SK-N-SH (cell line): ENCODE results near the gene LRRC40. TPM values are rescaled to one million over a fixed set of nuclear protein-coding genes. Genes with fewer than 3 reads are reported as not detected.

Experiments
- CTCF ChIA-PET: fragments of 300-600, 350-600 bp; formaldehyde crosslinking; extraction: SDS; loops from one replicate; lab custom pipeline; 2021; lab: Yijun Ruan, JAX
- POLR2A ChIA-PET: fragments of 350-600 bp; sonication (Branson Sonifier 250); formaldehyde crosslinking; extraction: SDS; loops from one replicate; lab custom pipeline; 2020; ENCODE audit warnings: antibody characterized with exemption, inconsistent platforms; lab: Yijun Ruan, JAX
- DNase-seq: peaks from one replicate; pipeline ENCODE4 v3.0.0; 2012
- H2AFZ ChIP-seq: fragments of 200-600 bp; sonication (generic); 2 replicates; pipeline ENCODE4 v1.8.1; 2016; ENCODE audit warnings: antibody characterized with exemption, mild to moderate bottlenecking, low read depth
- H3F3A ChIP-seq: fragments of 200-600 bp; sonication (generic); replicated peaks from 2 replicates; pipeline ENCODE3; 2016; ENCODE audit warnings: antibody characterized with exemption, mild to moderate bottlenecking; ENCODE audit not compliant: insufficient read depth
- H3K27ac ChIP-seq, 2 experiments: fragments of 200-500 bp in 1 of 2; fragments of 200-600 bp in 1 of 2; sonication (Bioruptor generic) in 1 of 2; sonication (generic), shearing (Covaris generic) in 1 of 2; 2 replicates each; pipeline versions ENCODE4 v1.5.1 to v1.6.1; 2014 to 2016; ENCODE audit warnings: low read depth in 2 of 2, inconsistent platforms in 1 of 2, low read length in 1 of 2, mild to moderate bottlenecking in 1 of 2, mixed read lengths in 1 of 2
- H3K27me3 ChIP-seq: fragments of 200-600 bp; sonication (generic), shearing (Covaris generic); 2 replicates; pipeline ENCODE4 v1.6.1; 2016; ENCODE audit warnings: mixed run types; ENCODE audit not compliant: insufficient read depth
- H3K36me3 ChIP-seq, 2 experiments: fragments of 200-500 bp in 1 of 2; fragments of 200-600 bp in 1 of 2; sonication (Bioruptor generic) in 1 of 2; sonication (generic) in 1 of 2; replicated peaks in 1 of 2; 2 replicates each; pipeline versions ENCODE3 to v1.5.1; 2014 to 2016; ENCODE audit warnings: low read length in 1 of 2, mild to moderate bottlenecking in 1 of 2; ENCODE audit not compliant: insufficient read depth in 2 of 2, control insufficient read depth in 1 of 2
- H3K4me1 ChIP-seq, 2 experiments: fragments of 200-500 bp in 1 of 2; fragments of 200-600 bp in 1 of 2; sonication (Bioruptor generic) in 1 of 2; sonication (generic), shearing (Covaris generic) in 1 of 2; 2 replicates each; pipeline versions ENCODE4 v1.5.1 to v1.6.1; 2014 to 2016; ENCODE audit warnings: low read depth in 1 of 2, low read length in 1 of 2, mixed run types in 1 of 2; ENCODE audit not compliant: insufficient read depth in 2 of 2, control insufficient read depth in 1 of 2
- H3K4me2 ChIP-seq: fragments of 200-600 bp; sonication (generic), shearing (Covaris generic); 2 replicates; pipeline ENCODE4 v1.6.1; 2017; ENCODE audit warnings: mixed run types
- H3K4me3 ChIP-seq, 2 experiments: fragments of 200-500 bp in 1 of 2; fragments of 200-600 bp in 1 of 2; sonication (Bioruptor generic) in 1 of 2; sonication (generic), shearing (Covaris generic) in 1 of 2; 2 replicates each; pipeline versions ENCODE4 v1.5.1 to v1.8.1; 2014 to 2016; ENCODE audit warnings: low read depth in 2 of 2, inconsistent platforms in 1 of 2, low read length in 1 of 2, mild to moderate bottlenecking in 1 of 2, mixed read lengths in 1 of 2, moderate library complexity in 1 of 2
- H3K79me2 ChIP-seq: fragments of 200-600 bp; sonication (generic); 2 replicates; pipeline ENCODE4 v1.8.1; 2017; ENCODE audit warnings: mild to moderate bottlenecking; ENCODE audit not compliant: insufficient read depth
- H3K9ac ChIP-seq: fragments of 200-600 bp; sonication (generic); 2 replicates; pipeline ENCODE4 v1.6.1; 2017; ENCODE audit warnings: mixed run types
- H3K9me2 ChIP-seq: fragments of 200-600 bp; sonication (generic); 2 replicates; pipeline ENCODE4 v1.6.1; 2017; ENCODE audit warnings: mixed run types
- H3K9me3 ChIP-seq: fragments of 200-600 bp; sonication (generic); 2 replicates; pipeline ENCODE4 v1.6.1; 2017; ENCODE audit warnings: mixed run types, mild to moderate bottlenecking, moderate library complexity
- H4K20me1 ChIP-seq: fragments of 200-600 bp; sonication (generic); 2 replicates; pipeline ENCODE4 v1.6.1; 2017; ENCODE audit warnings: mild to moderate bottlenecking, mixed run types; ENCODE audit not compliant: insufficient read depth
- CHD2 ChIP-seq: fragments of 150-350 bp; IDR thresholded peaks from 2 replicates; pipeline ENCODE4 v1.6.1; 2018; ENCODE audit warnings: low read length; ENCODE audit not compliant: partially characterized antibody
- CTCF ChIP-seq: fragments of 200-600 bp; sonication (generic); IDR thresholded peaks from 2 replicates; pipeline ENCODE4 v1.6.1; 2017; ENCODE audit warnings: antibody characterized with exemption, mild to moderate bottlenecking, moderate library complexity
- EP300 ChIP-seq, 2 experiments: IDR thresholded peaks; 2 replicates each; pipeline versions ENCODE4 v1.4.0 to v1.6.1; 2012; ENCODE audit warnings: borderline replicate concordance in 1 of 2, low read depth in 1 of 2, low read length in 1 of 2
- EZH2phosphoT487 ChIP-seq: fragments of 200-600 bp; sonication (generic); IDR thresholded peaks from 2 replicates; pipeline ENCODE4 v1.6.1; 2017; ENCODE audit warnings: low read depth, mixed run types, mild to moderate bottlenecking, antibody characterized with exemption, moderate library complexity, borderline replicate concordance
- FOSL2 ChIP-seq: IDR thresholded peaks from 2 replicates; pipeline ENCODE4 v1.4.0; 2012; ENCODE audit warnings: low read depth, mild to moderate bottlenecking, moderate library complexity, borderline replicate concordance
- FOXJ3 ChIP-seq: sonication (generic); formaldehyde crosslinking; IDR thresholded peaks from 2 replicates; pipeline ENCODE4 v1.5.1; 2020; ENCODE audit warnings: mild to moderate bottlenecking, missing genetic modification reagents
- FOXM1 ChIP-seq: IDR thresholded peaks from 2 replicates; pipeline ENCODE4 v1.4.0; 2012; ENCODE audit warnings: low read depth, mild to moderate bottlenecking
- GATA2 ChIP-seq: sonication (generic); formaldehyde crosslinking; IDR thresholded peaks from 2 replicates; pipeline ENCODE4 v1.5.0; 2020; ENCODE audit warnings: mild to moderate bottlenecking, missing genetic modification reagents
- IRF3 ChIP-seq: fragments of 150-350 bp; IDR thresholded peaks from 2 replicates; pipeline ENCODE4 v1.6.1; 2016; ENCODE audit warnings: mild to moderate bottlenecking, low read depth, low read length
- MAX ChIP-seq: IDR thresholded peaks from 2 replicates; pipeline ENCODE4 v1.4.0; 2012; ENCODE audit warnings: low read depth
- MEF2A ChIP-seq: IDR thresholded peaks from 2 replicates; pipeline ENCODE4 v1.4.0; 2012; ENCODE audit warnings: low read depth, borderline replicate concordance
- MXI1 ChIP-seq: IDR thresholded peaks from 2 replicates; pipeline ENCODE4 v1.6.1; 2012; ENCODE audit warnings: mild to moderate bottlenecking, low read depth, low read length, improper control_type of control experiment
- RAD21 ChIP-seq: IDR thresholded peaks from 2 replicates; pipeline ENCODE4 v1.6.1; 2012; ENCODE audit warnings: mild to moderate bottlenecking, low read length
- RCOR1 ChIP-seq: fragments of 150-350 bp; IDR thresholded peaks from 2 replicates; pipeline ENCODE4 v1.6.1; 2017; ENCODE audit warnings: antibody characterized with exemption, low read length
- RFX5 ChIP-seq: IDR thresholded peaks from 2 replicates; pipeline ENCODE4 v1.6.1; 2012; ENCODE audit warnings: mild to moderate bottlenecking, improper control_type of control experiment, low read length
- RXRA ChIP-seq: IDR thresholded peaks from 2 replicates; pipeline ENCODE4 v1.4.0; 2012; ENCODE audit warnings: low read depth, mild to moderate bottlenecking, borderline replicate concordance
- TCF12 ChIP-seq: IDR thresholded peaks from 2 replicates; pipeline ENCODE4 v1.4.0; 2012
- TEAD4 ChIP-seq: IDR thresholded peaks from 2 replicates; pipeline ENCODE4 v1.4.0; 2012; ENCODE audit warnings: mild to moderate bottlenecking, borderline replicate concordance; ENCODE audit not compliant: insufficient read depth
- USF1 ChIP-seq: IDR thresholded peaks from 2 replicates; pipeline ENCODE4 v1.4.0; 2012; ENCODE audit warnings: low read depth, borderline replicate concordance
- USF2 ChIP-seq: fragments of 150-350 bp; IDR thresholded peaks from 2 replicates; pipeline ENCODE4 v1.6.1; 2017; ENCODE audit warnings: antibody characterized with exemption, low read length, low read depth, borderline replicate concordance
- YY1 ChIP-seq: IDR thresholded peaks from 2 replicates; pipeline ENCODE4 v1.4.0; 2012; ENCODE audit warnings: low read depth, mild to moderate bottlenecking
- ZBTB33 ChIP-seq: IDR thresholded peaks from 2 replicates; pipeline ENCODE4 v1.4.0; 2012; ENCODE audit warnings: low read depth, borderline replicate concordance
- WGBS: methylation state at CpG from one replicate; pipeline ENCODE4 v1.1.6; 2017; ENCODE audit warnings: low lambda C conversion rate; 5-methylcytosine and 5-hydroxymethylcytosine counted together
- polyA plus RNA-seq, 3 experiments: library from polyadenylated mRNA; depleted of rRNA; stranded (reverse); fragments of >200 nt; gene quantifications; 2 replicates each; pipeline ENCODE4 v1.2.3, GENCODE V29; 2012

Gene LRRC40
- polyA plus RNA-seq, 1 of the 3 experiments (the other 2 are of a cell fraction): 5.6 TPM

GRCh38 chr1:70150444-70150843 is 54.9 kb downstream of the LRRC40 start:
- no peaks in the 10 kb centered on the region for H3K79me2 ChIP-seq
- H3K4me2 ChIP-seq: no peak overlapping the region
- H3K27ac ChIP-seq: no peak overlapping the region
- H3K9ac ChIP-seq: no peak overlapping the region
- H3K9me3 ChIP-seq: no peaks in the 10 kb centered on the region
- H3F3A ChIP-seq: no peaks in the 10 kb centered on the region
- H3K4me1 ChIP-seq: no peaks in the 10 kb centered on the region
- no peaks in the 10 kb centered on the region for H3K27me3 ChIP-seq
- CTCF ChIA-PET: interaction anchor here (1.3 to 2.6 kb wide), 3 partner anchors 12 to 59 kb away, joined by 3 to 10 read pairs (median 4); no protein-coding TSS in a partner anchor
- H3K4me3 ChIP-seq: no peak overlapping the region
- H4K20me1 ChIP-seq: no peaks in the 10 kb centered on the region
- WGBS: 100% methylated on average over 1 of the region's 1 CpG
- TF ChIP-seq RCOR1 (no peak), RAD21 (no peak), FOSL2 (no peak), RFX5 (no peak), FOXM1 (no peak), GATA2 (no peak), TCF12 (no peak), TEAD4 (no peak), MXI1 (no peak)
- no peak overlapping the region for H2AFZ ChIP-seq
- H3K9me2 ChIP-seq: no peaks in the 10 kb centered on the region
- H3K36me3 ChIP-seq: peaks cover 24 to 25% of the 10 kb centered on the region in 2 experiments
- POLR2A ChIA-PET: no interaction called here
- DNase-seq: no peak

GRCh38 chr1:70146488-70146887 is 58.9 kb downstream of the LRRC40 start:
- H3K4me2 ChIP-seq: no peak overlapping the region
- no peak overlapping the region for H2AFZ ChIP-seq
- no peaks in the 10 kb centered on the region for H3K9me3 ChIP-seq
- H3K79me2 ChIP-seq: no peaks in the 10 kb centered on the region
- peaks cover 0 to 11% of the 10 kb centered on the region in 2 experiments; a peak in 2 of 4 replicates for H3K4me1 ChIP-seq
- ChIA-PET POLR2A (no interaction called here), CTCF (interaction anchor here (0.8 kb wide), 1 partner anchor 9 kb away, joined by 3 read pairs; no protein-coding TSS in a partner anchor)
- no peak for DNase-seq
- H3K9ac ChIP-seq: no peak overlapping the region
- no peaks in the 10 kb centered on the region for H4K20me1 ChIP-seq
- H3K4me3 ChIP-seq: no peak overlapping the region
- no peaks in the 10 kb centered on the region for H3K27me3 ChIP-seq
- H3K27ac ChIP-seq: no peak overlapping the region
- peaks cover 16% of the 10 kb centered on the region for H3F3A ChIP-seq
- peaks cover 23 to 31% of the 10 kb centered on the region in 2 experiments for H3K36me3 ChIP-seq
- no peaks in the 10 kb centered on the region for H3K9me2 ChIP-seq
- TF ChIP-seq MEF2A: no peak
- TF ChIP-seq ZBTB33: no peak
- TF ChIP-seq RXRA: no peak
- TF ChIP-seq MXI1: no peak
- TF ChIP-seq CHD2: no peak
- no peak for TF ChIP-seq FOXM1
- no peak for TF ChIP-seq FOXJ3 (CRISPR knock-in tag)
- TF ChIP-seq MAX: no peak
- no peak for TF ChIP-seq USF2
- TF ChIP-seq RAD21: no peak
- TF ChIP-seq CTCF: no peak
- no peak for TF ChIP-seq USF1
- TF ChIP-seq YY1: no peak
- no peak for TF ChIP-seq EZH2phosphoT487
- no peak for TF ChIP-seq IRF3
- no peak for TF ChIP-seq EP300 (IDR thresholded peaks at IDR 0.05; ENCODE audit: borderline replicate concordance in 1 of 2, low read depth in 1 of 2, low read length in 1 of 2)
